HG03342 (cell line): ENCODE results near the gene CHST10.
"Not testable (repeated sequence)": the region's sequence is repeated elsewhere in the genome, so short reads cannot be mapped to it uniquely, and the experiment has no call there.

Experiments used
- ATAC-seq: cut with Tn5 transposase; IDR thresholded peaks from one replicate; pipeline ENCODE4 v1.9.1; 2021; ENCODE audit warnings: mild to moderate bottlenecking, moderate library complexity; ENCODE audit not compliant: unreplicated experiment

The CHST10 gene

DNA sequence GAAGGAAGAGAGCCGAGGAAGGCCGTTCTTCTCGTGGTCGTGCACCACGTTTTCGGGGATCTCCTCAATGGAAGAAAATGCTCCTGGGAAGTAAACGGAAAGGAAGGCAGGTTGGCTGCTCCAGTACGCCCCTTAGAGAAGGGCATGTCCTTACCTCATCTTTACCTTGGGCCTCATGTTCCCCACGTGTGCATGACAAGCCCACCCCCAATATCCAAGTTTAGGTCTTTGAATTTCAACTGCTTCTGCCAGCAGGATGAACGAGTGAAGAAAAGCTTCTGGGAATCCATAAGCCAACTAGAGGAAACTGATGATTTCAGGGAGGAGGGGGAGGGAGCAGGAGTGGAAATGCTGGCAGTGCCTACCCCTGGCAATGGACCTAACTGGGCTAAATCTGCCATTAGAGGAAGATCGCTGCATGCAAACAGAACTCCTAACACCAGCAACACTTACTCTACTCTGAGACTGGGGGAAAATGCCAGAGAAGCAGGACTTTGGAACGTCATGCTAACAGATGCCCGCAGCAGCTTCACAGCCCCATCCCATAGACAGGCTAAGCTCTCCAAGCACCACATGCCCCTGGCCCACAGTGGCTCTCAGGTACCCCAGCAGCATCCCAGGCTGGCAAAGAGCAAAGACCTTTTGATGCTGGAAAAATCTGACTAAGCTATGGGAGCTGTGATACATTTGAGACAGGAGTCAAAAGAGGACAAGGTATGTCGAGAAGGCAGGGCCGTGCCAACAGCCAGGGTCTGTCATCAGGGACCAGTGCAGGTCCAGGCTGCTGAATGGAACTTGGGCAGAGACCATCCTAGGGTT is 21.7 kb downstream of the CHST10 start:
- ATAC-seq: no peak

GRCh38 chr2:100394111-100394641 is 23.3 kb downstream of the CHST10 start:
- ATAC-seq: peak; percentile 42

DNA sequence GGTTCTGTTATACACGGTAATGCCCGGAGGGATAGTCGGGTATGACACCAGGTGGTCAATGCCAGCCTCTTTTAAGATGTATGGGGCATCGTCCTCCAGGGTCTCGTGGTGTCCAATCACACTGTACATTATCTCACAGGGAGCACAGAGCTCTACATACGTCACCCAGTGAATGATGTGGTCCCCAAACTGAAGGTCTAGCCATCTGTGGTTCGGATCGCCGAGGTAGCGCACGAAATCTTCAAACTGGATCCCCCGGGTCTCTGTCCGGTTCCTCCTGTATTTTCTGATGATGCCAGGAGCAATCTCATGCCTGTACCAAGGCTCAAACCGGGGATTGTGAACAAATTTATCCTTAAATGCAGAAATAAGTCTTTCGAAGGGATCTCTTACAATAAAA is 24.1 kb downstream of the CHST10 start:
- no peak for ATAC-seq

DNA sequence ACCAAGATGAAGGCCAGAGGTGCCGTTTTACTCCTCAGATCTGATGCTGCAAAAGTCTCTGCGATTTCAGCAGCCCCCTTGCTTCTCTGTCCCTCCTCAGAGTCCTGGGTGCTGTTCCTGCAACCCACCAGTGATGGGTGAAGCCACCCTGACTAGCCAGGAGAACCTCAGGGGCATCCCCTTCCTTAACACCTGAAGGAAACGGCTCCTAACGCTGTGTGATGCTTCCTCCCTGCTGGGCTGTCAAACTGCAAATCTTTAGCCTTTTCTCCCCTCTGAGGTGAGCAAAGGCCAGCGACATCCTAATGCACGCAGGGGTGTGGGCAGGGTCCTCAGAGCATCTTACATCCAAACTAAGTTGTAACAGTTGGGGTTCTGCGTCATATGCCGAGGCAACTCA is 24.8 kb downstream of the CHST10 start:
- ATAC-seq: no peak

DNA sequence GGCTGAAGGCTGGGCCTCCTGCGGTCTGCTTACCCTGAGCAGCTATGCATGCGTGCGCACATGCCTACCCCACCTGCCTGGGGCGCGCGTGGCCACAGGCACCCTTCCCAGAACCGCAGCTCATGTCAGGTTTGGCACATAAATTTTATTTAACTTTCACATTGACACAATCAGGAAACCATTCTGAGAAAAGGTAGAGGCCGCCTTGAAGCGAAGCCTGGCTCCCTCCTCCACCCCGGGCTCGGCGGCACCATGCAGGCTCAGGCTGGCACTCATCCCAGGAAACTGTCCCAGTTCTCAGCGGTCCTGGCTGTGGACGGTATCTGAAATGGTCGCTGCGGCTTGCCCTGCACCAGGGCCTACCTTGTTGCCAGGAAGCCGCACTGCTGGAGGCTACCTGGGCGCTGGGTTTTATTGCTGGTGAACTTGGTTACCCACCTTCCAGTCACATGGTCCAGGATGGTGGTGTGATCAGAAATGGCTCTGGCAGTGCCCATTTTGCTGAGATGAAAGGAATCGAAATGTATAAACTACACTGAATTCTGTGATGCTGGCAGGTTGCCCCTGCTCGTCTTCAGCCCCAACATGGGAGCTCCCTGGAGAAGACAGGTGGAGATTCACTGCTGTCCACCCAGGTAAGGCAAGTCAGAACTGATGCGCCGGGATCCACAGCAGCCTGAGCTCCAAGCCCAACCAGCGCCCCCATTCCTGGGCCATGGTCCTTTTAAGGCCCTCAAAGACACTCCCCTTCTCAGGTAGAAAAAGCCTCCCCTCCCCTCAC is 25.5 kb downstream of the CHST10 start:
- no peak for ATAC-seq

DNA sequence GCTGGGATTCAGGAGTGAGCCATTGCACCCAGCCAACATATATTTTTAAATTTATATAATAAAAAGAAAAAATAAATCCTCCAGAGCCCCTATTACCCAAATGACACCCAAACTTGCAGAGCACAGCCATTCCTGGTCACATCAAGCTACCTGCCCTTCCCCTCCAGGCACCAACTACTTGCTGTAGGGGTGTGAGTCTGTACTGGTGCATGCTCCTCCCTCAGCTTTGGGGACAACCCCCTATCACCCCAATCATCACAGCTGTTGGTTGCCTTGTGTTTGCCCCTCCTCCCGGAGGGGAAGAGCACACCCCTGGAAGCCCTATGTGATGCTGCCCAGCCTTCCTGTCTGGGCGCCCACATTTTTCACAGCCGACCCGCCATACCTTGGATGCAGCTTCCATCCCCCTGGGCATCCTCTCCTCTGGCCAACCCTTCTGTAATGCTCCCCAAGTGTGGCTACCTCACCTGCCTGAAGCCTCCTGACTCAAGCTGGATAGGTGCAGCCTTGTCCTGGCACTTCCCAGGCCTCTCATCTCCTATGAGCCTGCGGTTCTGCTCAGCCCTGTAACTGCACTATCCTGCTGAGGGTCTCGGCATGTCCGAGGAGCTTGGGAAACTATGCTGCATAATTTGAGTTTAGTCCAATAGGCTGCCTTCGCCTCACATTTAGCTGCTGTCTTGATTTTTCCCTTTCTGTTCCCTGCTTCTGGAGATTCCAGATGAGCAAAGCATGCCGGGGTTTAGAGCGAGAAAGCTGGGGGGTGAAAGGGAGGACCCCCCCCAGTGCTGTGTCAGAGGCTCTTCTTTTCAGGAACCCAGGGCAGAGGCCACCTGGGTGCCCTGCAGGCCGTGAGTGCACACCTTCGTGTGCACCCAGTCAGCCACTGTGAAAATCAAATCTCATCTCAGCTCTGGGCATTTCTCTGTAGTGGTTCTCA is 27.2 kb downstream of the CHST10 start:
- no peak for ATAC-seq

DNA sequence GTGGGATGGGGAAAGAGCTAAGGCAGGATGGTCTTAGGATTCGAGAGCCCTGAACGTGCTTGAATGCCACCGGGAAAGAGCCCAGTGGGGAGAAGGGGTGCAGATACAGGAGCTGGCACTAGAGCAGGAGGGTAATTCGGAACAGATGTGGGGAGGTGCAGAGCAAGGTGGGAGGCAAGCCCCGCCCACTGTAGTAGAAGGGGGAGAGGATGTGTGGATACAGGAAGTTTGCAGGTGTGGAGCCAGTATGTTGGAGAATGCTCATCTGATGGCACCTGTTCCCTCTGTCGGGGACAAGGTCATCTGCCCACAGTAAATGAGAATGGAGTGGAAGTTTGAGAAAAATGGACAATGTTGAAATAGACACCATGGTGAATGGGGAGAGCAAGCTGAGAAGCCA is 28.8 kb downstream of the CHST10 start:
- no peak for ATAC-seq

- no peak for ATAC-seq
Measured at GRCh38 chr2:100383954-100384353, 33.5 kb downstream of the CHST10 start.

DNA sequence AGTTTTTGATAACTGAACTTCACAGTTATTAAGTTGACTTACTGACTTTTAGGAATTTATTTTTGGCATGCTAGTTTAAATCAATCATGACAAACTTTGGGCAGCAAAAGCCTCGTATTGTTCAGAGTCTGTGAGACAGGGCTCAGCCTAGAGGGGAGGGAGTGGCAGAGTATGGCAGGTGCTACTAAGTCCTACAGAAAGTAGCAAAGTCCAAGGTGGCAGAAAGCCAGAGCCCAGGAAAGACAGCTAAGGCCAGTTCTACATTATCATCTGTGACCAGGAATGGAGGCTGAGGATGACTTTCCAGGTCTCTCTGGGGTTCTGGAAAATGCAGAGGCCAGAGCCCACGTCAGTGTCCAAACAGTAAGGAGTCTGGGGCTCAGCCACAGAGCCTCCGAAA is 34.2 kb downstream of the CHST10 start:
- ATAC-seq: no peak

GRCh38 chr2:100381240-100381639 is 36.2 kb downstream of the CHST10 start:
- ATAC-seq: peak; percentile 87

- no peak for ATAC-seq
Measured at GRCh38 chr2:100380681-100381080, 36.8 kb downstream of the CHST10 start.

- ATAC-seq: no peak
Measured at GRCh38 chr2:100376836-100377235, 40.6 kb downstream of the CHST10 start.

DNA sequence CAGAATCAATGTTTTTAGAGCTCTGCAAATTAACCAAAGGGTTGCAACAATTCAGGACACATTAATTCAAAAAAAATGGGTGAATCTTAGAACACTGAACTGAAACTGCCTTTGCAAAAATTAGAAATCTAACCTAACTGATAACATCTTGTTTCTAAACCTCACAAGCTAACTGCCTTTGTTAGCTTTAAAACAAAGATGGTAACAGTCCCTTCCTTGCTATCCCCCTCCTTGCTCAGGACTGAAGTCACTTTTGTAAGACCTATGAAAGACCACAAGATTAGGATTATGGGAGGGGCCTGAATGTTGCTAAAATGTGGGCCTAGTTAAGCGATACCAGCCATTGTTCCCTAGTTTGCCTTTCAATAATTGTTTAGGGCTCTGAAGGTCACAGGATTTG is 50.3 kb downstream of the CHST10 start:
- ATAC-seq: no peak

DNA sequence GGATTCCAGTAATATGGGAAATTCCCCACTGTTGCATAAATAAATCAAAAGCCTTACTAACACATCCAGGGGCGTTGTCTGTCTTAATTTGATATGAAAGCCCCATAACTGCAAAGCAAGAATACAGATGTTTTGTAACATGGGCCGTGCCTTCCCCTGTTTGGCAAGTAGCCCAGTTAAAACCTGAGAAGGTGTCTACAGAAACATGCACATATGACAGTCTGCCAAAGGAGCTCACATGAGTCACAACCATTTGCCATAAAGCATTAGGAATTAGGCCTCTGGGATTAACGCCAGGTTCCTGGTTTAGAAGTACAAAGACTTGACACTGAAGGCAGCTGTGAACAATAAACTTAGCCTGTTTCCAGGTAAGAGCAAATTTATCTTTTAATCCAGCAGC is 52.0 kb downstream of the CHST10 start:
- no peak for ATAC-seq

GRCh38 chr2:100362269-100362668 is 55.2 kb downstream of the CHST10 start:
- ATAC-seq: not testable (repeated sequence)

DNA sequence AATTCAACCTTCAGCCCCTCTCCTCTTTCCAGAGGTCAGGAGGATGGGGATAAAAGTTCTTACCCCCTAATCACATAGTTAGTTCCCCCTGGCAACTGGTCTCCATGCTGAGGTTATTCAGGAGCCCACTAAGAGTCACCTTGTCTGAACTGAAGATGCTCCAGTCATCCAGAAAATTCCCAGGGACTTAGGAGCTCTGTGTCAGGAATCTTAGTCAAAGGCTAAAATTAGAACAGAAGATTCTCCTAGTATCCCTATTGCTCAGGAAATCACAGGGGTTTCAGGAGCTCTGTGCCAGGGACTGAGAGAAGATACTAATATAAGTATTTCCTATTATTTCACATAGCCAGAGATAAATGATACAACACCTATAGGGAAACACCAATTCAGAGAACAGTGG is 57.9 kb downstream of the CHST10 start:
- no peak for ATAC-seq

DNA sequence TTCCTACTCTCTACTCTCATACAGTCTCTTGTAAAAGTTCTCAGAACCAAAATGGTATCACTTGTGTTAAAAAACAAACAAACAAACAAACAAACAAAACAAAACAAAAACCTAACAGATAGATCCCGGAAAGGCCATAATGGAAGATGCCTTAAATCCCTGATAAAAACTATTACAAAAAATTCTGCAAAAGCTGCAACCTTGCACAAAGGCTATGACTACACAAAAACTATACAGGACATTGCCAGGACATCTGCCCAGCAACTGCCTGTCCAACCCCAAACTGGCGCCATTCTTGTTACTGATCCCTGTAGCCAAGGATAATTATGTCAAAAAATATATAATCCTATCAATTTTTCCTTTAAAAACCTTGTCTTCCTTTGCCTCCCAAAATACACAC is 58.9 kb downstream of the CHST10 start:
- no peak for ATAC-seq

GRCh38 chr2:100352521-100352920 is 64.9 kb downstream of the CHST10 start:
- ATAC-seq: no peak

- ATAC-seq: no peak
Measured at GRCh38 chr2:100350661-100351185, 66.7 kb downstream of the CHST10 start.

- not testable (repeated sequence) for ATAC-seq
Measured at GRCh38 chr2:100345144-100345543, 72.3 kb downstream of the CHST10 start.

DNA sequence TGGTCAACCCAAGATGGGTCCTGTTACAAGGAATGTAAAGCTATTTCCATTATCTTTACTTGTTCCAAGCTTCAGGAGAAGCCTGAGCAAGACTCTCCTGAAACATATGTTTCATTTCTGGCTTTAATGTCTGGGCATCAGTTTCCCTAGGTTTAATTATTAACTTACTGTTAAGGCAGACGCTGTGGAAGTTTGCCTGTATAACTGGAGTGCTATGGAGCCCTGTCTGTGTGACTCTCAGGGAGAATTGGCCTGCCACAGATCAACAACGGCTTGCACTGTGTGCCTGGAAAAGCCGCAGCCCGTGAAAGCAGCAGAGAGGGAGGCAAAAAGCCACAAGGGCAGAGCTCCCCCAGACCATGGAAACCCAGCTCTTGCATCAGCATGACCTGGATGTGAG is 73.0 kb downstream of the CHST10 start:
- no peak for ATAC-seq
